CD14-positive monocyte (primary cell): Measurements from ENCODE around the gene RTL9. TPM values are rescaled to one million over a fixed set of nuclear protein-coding genes. Genes with fewer than 3 reads are reported as not detected.
"Not testable (repeated sequence)": the region's sequence is repeated elsewhere in the genome, so short reads cannot be mapped to it uniquely, and the experiment has no call there.

ENCODE experiments used
- DNase-seq, 3 donors: peaks; one replicate each; pipeline ENCODE4 v3.0.0-alpha.2; 2011 to 2022
- H2AFZ ChIP-seq: 2 replicates; pipeline ENCODE4 v1.6.0; 2012; ENCODE audit warnings: mild to moderate bottlenecking, low read depth, low read length, inconsistent platforms; ENCODE audit not compliant: insufficient read depth, poor library complexity, severe bottlenecking
- H3K27ac ChIP-seq, 2 donors: 1 replicate in 1 of 2; 2 replicates in 1 of 2; pipeline ENCODE4 v1.5.1; 2012 to 2013; ENCODE audit warnings: low read length in 2 of 2, control low read depth in 1 of 2, inconsistent platforms in 1 of 2, low read depth in 1 of 2, mild to moderate bottlenecking in 1 of 2
- H3K27me3 ChIP-seq, 2 donors: one replicate each; pipeline versions ENCODE4 v1.6.0 to v1.6.1; 2011 to 2013; ENCODE audit warnings: low read length in 2 of 2; ENCODE audit not compliant: control insufficient read depth in 2 of 2, insufficient read depth in 2 of 2
- H3K36me3 ChIP-seq, 2 donors: replicated peaks in 1 of 2; 1 replicate in 1 of 2; 2 replicates in 1 of 2; pipeline versions ENCODE4 v1.5.1 to v1.6.1; 2012 to 2013; ENCODE audit warnings: low read length in 2 of 2, control low read depth in 1 of 2, inconsistent platforms in 1 of 2, mild to moderate bottlenecking in 1 of 2; ENCODE audit not compliant: insufficient read depth in 2 of 2, control insufficient read depth in 1 of 2
- H3K4me1 ChIP-seq, 2 donors: 1 replicate in 1 of 2; 2 replicates in 1 of 2; pipeline versions ENCODE4 v1.5.1 to v1.6.1; 2012 to 2013; ENCODE audit warnings: low read length in 2 of 2, control low read depth in 1 of 2, inconsistent platforms in 1 of 2, mild to moderate bottlenecking in 1 of 2, moderate library complexity in 1 of 2; ENCODE audit not compliant: insufficient read depth in 2 of 2, control insufficient read depth in 1 of 2
- H3K4me2 ChIP-seq: replicated peaks from 2 replicates; pipeline ENCODE3; 2012; ENCODE audit warnings: low read length, moderate library complexity, mild to moderate bottlenecking; ENCODE audit not compliant: poor library complexity, severe bottlenecking; ENCODE audit errors: extremely low read depth
- H3K4me3 ChIP-seq, 3 experiments: fragments of 200-600 bp in 1 of 3; sonication (generic) in 1 of 3; replicated peaks in 1 of 3; 1 replicate in 2 of 3; 2 replicates in 1 of 3; pipeline ENCODE4 v1.5.1; 2011 to 2013; ENCODE audit warnings: low read length in 3 of 3, mild to moderate bottlenecking in 3 of 3, control low read depth in 2 of 3, low read depth in 2 of 3, inconsistent platforms in 1 of 3, moderate library complexity in 1 of 3
- H3K79me2 ChIP-seq: 2 replicates; pipeline ENCODE4 v1.6.0; 2012; ENCODE audit warnings: mild to moderate bottlenecking, control low read depth, inconsistent platforms, low read length, moderate library complexity; ENCODE audit not compliant: insufficient read depth
- H3K9ac ChIP-seq: 2 replicates; pipeline ENCODE4 v1.6.0; 2017; ENCODE audit warnings: low read length, mild to moderate bottlenecking; ENCODE audit not compliant: insufficient read depth, poor library complexity, severe bottlenecking
- H3K9me3 ChIP-seq, 2 donors: replicated peaks in 1 of 2; 1 replicate in 1 of 2; 2 replicates in 1 of 2; pipeline versions ENCODE4 v1.5.1 to v1.6.1; 2012 to 2013; ENCODE audit warnings: low read length in 2 of 2, control low read depth in 1 of 2; ENCODE audit not compliant: control insufficient read depth in 1 of 2, insufficient read depth in 1 of 2
- H4K20me1 ChIP-seq: 2 replicates; pipeline ENCODE4 v1.6.0; 2012; ENCODE audit warnings: mild to moderate bottlenecking, low read length, control low read depth, moderate library complexity; ENCODE audit not compliant: insufficient read depth
- H3K27ac Mint-ChIP-seq, 7 donors: one replicate each; pipeline ENCODE4 v1.8.0; 2020; ENCODE audit warnings: mild to moderate bottlenecking in 7 of 7, mixed read lengths in 7 of 7, moderate library complexity in 6 of 7, inconsistent platforms in 2 of 7
- H3K27me3 Mint-ChIP-seq, 3 donors: one replicate each; pipeline ENCODE4 v1.8.0; 2021 to 2022; ENCODE audit warnings: low read depth in 3 of 3, mild to moderate bottlenecking in 3 of 3, mixed read lengths in 3 of 3, moderate library complexity in 3 of 3, inconsistent platforms in 1 of 3
- H3K36me3 Mint-ChIP-seq, 2 donors: one replicate each; pipeline ENCODE4 v1.8.0; 2020; ENCODE audit warnings: mixed read lengths in 2 of 2, inconsistent platforms in 1 of 2, mild to moderate bottlenecking in 1 of 2
- H3K4me1 Mint-ChIP-seq: one replicate; pipeline ENCODE4 v1.8.0; 2020; ENCODE audit warnings: mild to moderate bottlenecking, mixed read lengths
- H3K4me3 Mint-ChIP-seq, 2 donors: one replicate each; pipeline ENCODE4 v1.8.0; 2020; ENCODE audit warnings: mild to moderate bottlenecking in 2 of 2, mixed read lengths in 2 of 2, moderate library complexity in 1 of 2
- H3K9me3 Mint-ChIP-seq, 7 donors: one replicate each; pipeline ENCODE4 v1.8.0; 2020 to 2022; ENCODE audit warnings: mixed read lengths in 7 of 7, mild to moderate bottlenecking in 6 of 7, moderate library complexity in 6 of 7, inconsistent platforms in 2 of 7
- CTCF ChIP-seq: fragments of 200-600 bp; IDR thresholded peaks from one replicate; pipeline ENCODE4 v1.8.0; 2022; ENCODE audit warnings: antibody characterized with exemption, mild to moderate bottlenecking
- WGBS: methylation state at CpG from one replicate; pipeline ENCODE4 v1.1.5; 2013; ENCODE audit warnings: missing lambda C conversion rate; ENCODE audit not compliant: insufficient coverage; 5-methylcytosine and 5-hydroxymethylcytosine counted together
- intact Hi-C, 2 donors: fragments of 100-400 bp; cut with micrococcal nuclease; formaldehyde crosslinking; loops; one replicate each; pipeline versions ENCODE4 v1.15.0 to v1.15.1; 2023
- polyA plus RNA-seq, 3 donors: library from polyadenylated mRNA; depleted of rRNA in 1 of 3; unstranded in 2 of 3; stranded (reverse) in 1 of 3; fragments of 300-500 nt in 2 of 3; fragments of >200 nt in 1 of 3; fragmentation: Illumina TruSeq in 2 of 3; gene quantifications; 1 replicate in 2 of 3; 2 replicates in 1 of 3; pipeline ENCODE4 v1.2.3, GENCODE V29; 2012 to 2021

Gene RTL9
- polyA plus RNA-seq, 3 donors = not detected

- H3K27ac Mint-ChIP-seq = no peak overlapping the region
- peaks cover 0 to 1% (median 0%) of the 10 kb centered on the region in 3 donors for H3K27me3 Mint-ChIP-seq
- Histone ChIP-seq H3K4me3 (no peak overlapping the region), H3K9ac (no peak overlapping the region), H3K4me1 (no peaks in the 10 kb centered on the region), H2AFZ (no peak overlapping the region), H3K27ac (no peak overlapping the region), H4K20me1 (no peaks in the 10 kb centered on the region), H3K27me3 (no peaks in the 10 kb centered on the region), H3K9me3 (no peaks in the 10 kb centered on the region), H3K36me3 (no peaks in the 10 kb centered on the region), H3K79me2 (no peaks in the 10 kb centered on the region), H3K4me2 (no peak overlapping the region)
- peaks cover 2% of the 10 kb centered on the region for H3K4me1 Mint-ChIP-seq
- WGBS = 93% methylated on average over 9 of the region's 15 CpGs
- H3K4me3 Mint-ChIP-seq = no peak overlapping the region
- intact Hi-C loops = no loop called here
- H3K36me3 Mint-ChIP-seq = no peaks in the 10 kb centered on the region
- TF ChIP-seq CTCF = no peak
- no peaks in the 10 kb centered on the region for H3K9me3 Mint-ChIP-seq
- DNase-seq = no peak
Observed at GRCh38 chrX:110403441-110404238, 45.0 kb downstream of the RTL9 start.

- Mint-ChIP-seq H3K4me1 (peaks cover 2% of the 10 kb centered on the region), H3K27me3 (peaks cover 0 to 5% (median 0%) of the 10 kb centered on the region in 3 donors), H3K36me3 (no peaks in the 10 kb centered on the region), H3K27ac (no peak overlapping the region), H3K4me3 (no peak overlapping the region), H3K9me3 (no peaks in the 10 kb centered on the region)
- Histone ChIP-seq H3K4me2 (no peak overlapping the region), H2AFZ (no peak overlapping the region), H4K20me1 (no peaks in the 10 kb centered on the region), H3K27me3 (no peaks in the 10 kb centered on the region), H3K4me1 (no peaks in the 10 kb centered on the region), H3K9me3 (no peaks in the 10 kb centered on the region), H3K36me3 (no peaks in the 10 kb centered on the region), H3K79me2 (no peaks in the 10 kb centered on the region), H3K4me3 (no peak overlapping the region), H3K27ac (no peak overlapping the region), H3K9ac (no peak overlapping the region)
- intact Hi-C loops = no loop called here
- TF ChIP-seq CTCF = no peak
- WGBS = 100% methylated on average over 2 of the region's 6 CpGs
- no peak for DNase-seq
Observed at GRCh38 chrX:110404376-110404775, 45.7 kb downstream of the RTL9 start.

- H3K4me3 Mint-ChIP-seq, H3K9ac ChIP-seq, H4K20me1 ChIP-seq, H3K27ac ChIP-seq, H3K9me3 Mint-ChIP-seq, H3K9me3 ChIP-seq, H3K4me1 Mint-ChIP-seq, H3K36me3 Mint-ChIP-seq, H3K4me1 ChIP-seq, H3K4me3 ChIP-seq, H3K79me2 ChIP-seq, H3K4me2 ChIP-seq, H3K27me3 ChIP-seq, DNase-seq, H2AFZ ChIP-seq, H3K27ac Mint-ChIP-seq, H3K36me3 ChIP-seq: not testable (repeated sequence)
- H3K27me3 Mint-ChIP-seq = peaks cover 0 to 10% (median 0%) of the 10 kb centered on the region in 3 donors
- WGBS = no CpG with 5 or more reads among the region's 7 CpGs
- intact Hi-C loops = loop anchor here in 1 of 2 donors (5.0 kb wide), 1 partner anchor 244 kb away; no protein-coding TSS in a partner anchor
Observed at GRCh38 chrX:110406250-110406649, 47.6 kb downstream of the RTL9 start.
